ENCODE results near the gene LYRM4. TPM values are rescaled to one million over a fixed set of nuclear protein-coding genes. Genes with fewer than 3 reads are reported as not detected.

Gene LYRM4
- polyA plus RNA-seq, 2 of the 4 experiments (the other 2 are of a cell fraction) = 25.6 to 43.3 TPM

DNA sequence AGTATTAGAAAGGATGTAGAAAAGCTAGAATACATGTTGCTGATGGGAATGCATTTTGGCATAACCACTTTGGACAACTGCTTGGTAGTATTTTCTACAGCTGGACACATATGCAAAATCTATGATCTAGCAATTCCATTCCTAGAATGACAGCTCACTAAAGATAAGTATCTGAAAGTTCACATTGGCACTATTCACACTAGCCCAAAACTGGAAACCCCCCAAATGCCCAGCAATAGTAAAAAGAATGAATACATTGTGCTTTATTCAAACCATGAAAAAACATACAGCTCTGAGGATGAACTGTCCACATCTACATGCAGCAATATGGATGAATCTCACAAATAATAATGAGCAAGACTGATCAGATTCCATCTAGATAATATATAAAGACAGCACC, 96.7 kb downstream of the LYRM4 start (continued):
- TF ChIP-seq PHF8 (IDR thresholded peaks at IDR 0.05; ENCODE audit: borderline replicate concordance, low read depth) (no peak), MAFK (IDR thresholded peaks at IDR 0.05; ENCODE audit: partially characterized antibody) (no peak), FOXS1 (CRISPR knock-in tag; IDR thresholded peaks at IDR 0.05) (no peak), HOXB13 (CRISPR knock-in tag; IDR thresholded peaks at IDR 0.05; ENCODE audit: low read depth) (no peak)
- TF ChIP-seq, protein P1, sequence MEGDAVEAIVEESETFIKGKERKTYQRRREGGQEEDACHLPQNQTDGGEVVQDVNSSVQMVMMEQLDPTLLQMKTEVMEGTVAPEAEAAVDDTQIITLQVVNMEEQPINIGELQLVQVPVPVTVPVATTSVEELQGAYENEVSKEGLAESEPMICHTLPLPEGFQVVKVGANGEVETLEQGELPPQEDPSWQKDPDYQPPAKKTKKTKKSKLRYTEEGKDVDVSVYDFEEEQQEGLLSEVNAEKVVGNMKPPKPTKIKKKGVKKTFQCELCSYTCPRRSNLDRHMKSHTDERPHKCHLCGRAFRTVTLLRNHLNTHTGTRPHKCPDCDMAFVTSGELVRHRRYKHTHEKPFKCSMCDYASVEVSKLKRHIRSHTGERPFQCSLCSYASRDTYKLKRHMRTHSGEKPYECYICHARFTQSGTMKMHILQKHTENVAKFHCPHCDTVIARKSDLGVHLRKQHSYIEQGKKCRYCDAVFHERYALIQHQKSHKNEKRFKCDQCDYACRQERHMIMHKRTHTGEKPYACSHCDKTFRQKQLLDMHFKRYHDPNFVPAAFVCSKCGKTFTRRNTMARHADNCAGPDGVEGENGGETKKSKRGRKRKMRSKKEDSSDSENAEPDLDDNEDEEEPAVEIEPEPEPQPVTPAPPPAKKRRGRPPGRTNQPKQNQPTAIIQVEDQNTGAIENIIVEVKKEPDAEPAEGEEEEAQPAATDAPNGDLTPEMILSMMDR (IDR thresholded peaks at IDR 0.05) = no peak

DNA sequence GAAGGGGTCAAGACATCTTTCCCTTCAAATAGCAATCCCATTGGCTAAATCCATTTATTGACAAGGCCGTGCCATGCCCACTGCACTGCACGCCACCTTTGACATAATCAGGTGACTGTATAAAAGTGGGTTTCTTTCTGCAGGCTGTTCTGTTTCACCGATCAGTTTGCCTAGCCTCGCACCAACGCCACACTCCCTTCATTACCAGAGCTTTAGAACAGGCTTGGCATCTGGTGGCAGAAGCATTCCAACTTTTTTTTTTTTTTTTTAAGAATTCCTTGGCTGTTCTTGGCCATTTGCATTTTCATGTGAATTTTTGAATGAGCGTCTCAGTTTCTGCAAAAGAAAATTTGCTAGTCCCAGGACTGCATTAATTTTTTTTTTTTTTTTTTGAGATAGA, 97.5 kb downstream of the LYRM4 start:
- POLR2A ChIA-PET = no interaction called here
- TF ChIP-seq HOXB5 (CRISPR knock-in tag; IDR thresholded peaks at IDR 0.05) (no peak), CBX2 (IDR thresholded peaks at IDR 0.05; ENCODE audit: borderline replicate concordance, low read depth) (no peak), RAD21 (conservative IDR thresholded peaks at IDR 0.05 in 1 of 2, IDR thresholded peaks at IDR 0.05 in 1 of 2) (no peak), NPAS2 (CRISPR knock-in tag; IDR thresholded peaks at IDR 0.05; ENCODE audit: borderline replicate concordance) (no peak), CBX8 (IDR thresholded peaks at IDR 0.05) (no peak), CHD4 (IDR thresholded peaks at IDR 0.05; ENCODE audit: borderline replicate concordance) (no peak)
- TF ChIP-seq, protein P2, sequence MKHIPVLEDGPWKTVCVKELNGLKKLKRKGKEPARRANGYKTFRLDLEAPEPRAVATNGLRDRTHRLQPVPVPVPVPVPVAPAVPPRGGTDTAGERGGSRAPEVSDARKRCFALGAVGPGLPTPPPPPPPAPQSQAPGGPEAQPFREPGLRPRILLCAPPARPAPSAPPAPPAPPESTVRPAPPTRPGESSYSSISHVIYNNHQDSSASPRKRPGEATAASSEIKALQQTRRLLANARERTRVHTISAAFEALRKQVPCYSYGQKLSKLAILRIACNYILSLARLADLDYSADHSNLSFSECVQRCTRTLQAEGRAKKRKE (CRISPR knock-in tag; IDR thresholded peaks at IDR 0.05; ENCODE audit: low read depth) = no peak
- Histone ChIP-seq H3K9me3 (no peaks in the 10 kb centered on the region), H3K4me2 (no peak overlapping the region), H3K4me1 (no peaks in the 10 kb centered on the region), H3K27ac (no peak overlapping the region), H3K4me3 (no peak overlapping the region)
- CTCF ChIA-PET = no interaction called here
- no peak for FAIRE-seq
- WGBS (ENCODE audit: missing lambda C conversion rate) = 97% methylated on average over 6 of the region's 6 CpGs
- ATAC-seq = no peak
- no peak for DNase-seq (ENCODE audit: low read depth in 1 of 2, low spot score in 1 of 2)

DNA sequence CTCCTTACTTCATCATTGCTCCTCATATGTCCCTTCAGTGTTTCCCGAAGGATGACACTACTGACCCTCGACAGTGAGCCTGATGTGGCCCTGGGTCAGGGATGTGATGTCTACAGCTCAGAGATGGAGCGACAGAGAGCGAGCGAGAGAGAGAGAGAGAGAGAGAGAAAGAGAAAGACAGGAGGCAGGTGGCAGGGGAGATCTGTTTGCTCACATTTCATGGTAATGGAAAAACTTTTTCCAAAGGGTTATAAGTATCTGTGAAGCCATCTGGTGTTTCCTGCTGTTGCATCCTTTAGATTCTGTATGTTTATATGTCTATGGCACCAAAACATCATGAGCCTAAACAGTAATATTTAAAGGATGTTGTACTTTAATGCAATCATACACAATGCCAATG, 98.4 kb downstream of the LYRM4 start:
- ATAC-seq (no peak), DNase-seq (ENCODE audit: low read depth in 1 of 2, low spot score in 1 of 2) (no peak), FAIRE-seq (no peak)
- Histone ChIP-seq H3K27ac (no peak overlapping the region), H3K4me3 (no peak overlapping the region), H3K4me2 (no peak overlapping the region), H3K9me3 (no peaks in the 10 kb centered on the region), H3K4me1 (no peaks in the 10 kb centered on the region)
- ChIA-PET POLR2A (no interaction called here), CTCF (interaction anchor here (1.1 kb wide), 1 partner anchor 13 kb away, joined by 3 read pairs; no protein-coding TSS in a partner anchor)
- WGBS (ENCODE audit: missing lambda C conversion rate) = 92% methylated on average over 5 of the region's 5 CpGs
- TF ChIP-seq EHMT2 (IDR thresholded peaks at IDR 0.05; ENCODE audit: low read depth) (no peak), RNF2 (IDR thresholded peaks at IDR 0.05; ENCODE audit: borderline replicate concordance, low read depth) (no peak), NPAS2 (CRISPR knock-in tag; IDR thresholded peaks at IDR 0.05; ENCODE audit: borderline replicate concordance) (no peak), ZFP36 (IDR thresholded peaks at IDR 0.05; ENCODE audit: borderline replicate concordance, partially characterized antibody) (no peak)
- TF ChIP-seq, protein P3, sequence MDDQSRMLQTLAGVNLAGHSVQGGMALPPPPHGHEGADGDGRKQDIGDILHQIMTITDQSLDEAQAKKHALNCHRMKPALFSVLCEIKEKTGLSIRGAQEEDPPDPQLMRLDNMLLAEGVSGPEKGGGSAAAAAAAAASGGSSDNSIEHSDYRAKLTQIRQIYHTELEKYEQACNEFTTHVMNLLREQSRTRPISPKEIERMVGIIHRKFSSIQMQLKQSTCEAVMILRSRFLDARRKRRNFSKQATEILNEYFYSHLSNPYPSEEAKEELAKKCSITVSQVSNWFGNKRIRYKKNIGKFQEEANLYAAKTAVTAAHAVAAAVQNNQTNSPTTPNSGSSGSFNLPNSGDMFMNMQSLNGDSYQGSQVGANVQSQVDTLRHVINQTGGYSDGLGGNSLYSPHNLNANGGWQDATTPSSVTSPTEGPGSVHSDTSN (IDR thresholded peaks at IDR 0.05) = no peak

DNA sequence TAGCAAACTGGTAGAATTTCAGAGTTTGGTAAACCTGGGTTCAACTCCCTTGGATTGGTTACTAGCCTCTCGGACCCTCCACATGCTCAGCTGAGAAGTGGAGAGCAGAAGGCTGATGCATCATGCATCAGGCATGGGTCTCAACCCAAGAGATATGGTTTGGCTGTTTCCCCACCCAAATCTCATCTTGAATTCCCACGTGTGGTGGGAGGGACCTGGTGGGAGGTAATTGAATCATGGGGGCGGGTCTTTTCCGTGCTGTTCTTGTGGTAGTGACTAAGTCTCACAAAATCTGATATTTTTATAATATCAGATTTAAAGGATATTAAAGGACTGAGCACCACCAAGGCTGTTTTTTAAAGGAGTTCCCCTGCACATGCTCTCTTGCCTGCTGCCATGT, 100.5 kb downstream of the LYRM4 start:
- TF ChIP-seq MYC (IDR thresholded peaks at IDR 0.05; ENCODE audit: borderline replicate concordance, low read length) (no peak), KDM5A (IDR thresholded peaks at IDR 0.05) (no peak), CEBPB (IDR thresholded peaks at IDR 0.05) (no peak)
- POLR2A ChIA-PET = no interaction called here
- DNase-seq (ENCODE audit: low read depth in 1 of 2, low spot score in 1 of 2) = no peak
- Histone ChIP-seq H3K9me3 (no peaks in the 10 kb centered on the region), H3K4me3 (no peak overlapping the region), H3K4me1 (no peaks in the 10 kb centered on the region), H3K4me2 (no peak overlapping the region), H3K27ac (no peak overlapping the region)
- ATAC-seq = no peak
- CTCF ChIA-PET = no interaction called here
- FAIRE-seq = no peak
- WGBS (ENCODE audit: missing lambda C conversion rate) = 79% methylated on average over 4 of the region's 4 CpGs

Measured in A549 (cell line).